SK-N-MC (cell line): ENCODE data around the gene KLHDC3.

Experiments
- EZH2 ChIP-seq: fragments of 200-600 bp; sonication (generic); IDR thresholded peaks from one replicate; pipeline ENCODE4 v1.6.1; 2017; ENCODE audit warnings: antibody characterized with exemption
- FOXP2 ChIP-seq: optimal IDR thresholded peaks from 2 replicates; pipeline ENCODE3; 2011; ENCODE audit warnings: mild to moderate bottlenecking, moderate library complexity; ENCODE audit not compliant: insufficient read depth; ENCODE audit errors: extremely low read length, control extremely low read depth
- POLR2AphosphoS5 ChIP-seq: IDR thresholded peaks from 2 replicates; pipeline ENCODE4 v1.6.1; 2012; ENCODE audit warnings: mild to moderate bottlenecking, low read depth, low read length, borderline replicate concordance

DNA sequence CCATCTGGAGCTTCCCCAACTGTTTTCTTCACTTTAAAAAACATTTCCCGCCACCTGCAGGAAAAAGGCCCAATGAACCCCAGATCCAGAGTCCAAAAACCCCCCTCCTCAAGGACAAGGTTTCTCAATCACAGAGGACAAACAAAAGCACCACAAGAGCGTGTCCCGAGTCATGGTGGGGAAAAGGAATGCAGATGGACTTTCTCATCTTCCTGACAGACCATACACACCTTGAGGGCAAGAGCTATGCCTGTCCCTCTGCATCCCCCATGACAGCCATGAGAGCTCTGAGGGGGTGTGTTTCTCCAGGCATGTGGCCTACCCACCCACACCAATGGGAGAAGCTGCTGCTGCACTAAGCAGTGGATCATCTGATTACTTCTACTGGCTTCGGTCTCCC lies 44.1 kb upstream of the KLHDC3 start:
- no peak for TF ChIP-seq POLR2AphosphoS5
- TF ChIP-seq EZH2 = no peak
- no peak for TF ChIP-seq FOXP2
